IPS-NIHi11 (cell line): ENCODE data around the gene EFHC1.
A peak's percentile ranks its signal among the peaks of the same experiment; 100 is the strongest.
"Not testable (repeated sequence)": the region's sequence is repeated elsewhere in the genome, so short reads cannot be mapped to it uniquely, and the experiment has no call there.

ENCODE experiments used
- DNase-seq: peaks from one replicate; pipeline ENCODE4 v3.0.0; 2012; ENCODE audit warnings: mixed read lengths, low spot score

The EFHC1 gene

GRCh38 chr6:52399511-52400312, 20.4 kb upstream of the EFHC1 start:
- DNase-seq, result peak; percentile 58

- DNase-seq, result no peak
These were observed 19.7 kb upstream of the EFHC1 start for GRCh38 chr6:52400313-52401041.

- DNase-seq, result no peak
These were observed 17.1 kb upstream of the EFHC1 start for GRCh38 chr6:52403086-52403485.

GRCh38 chr6:52403627-52404026, 16.5 kb upstream of the EFHC1 start:
- no peak for DNase-seq

GRCh38 chr6:52405243-52405642, 14.9 kb upstream of the EFHC1 start:
- DNase-seq, result no peak

- peak; percentile 72 for DNase-seq
These were observed 12.7 kb upstream of the EFHC1 start for GRCh38 chr6:52407467-52407866.

GRCh38 chr6:52409499-52409898, 10.6 kb upstream of the EFHC1 start:
- DNase-seq, result no peak

- no peak for DNase-seq
These were observed 9.2 kb upstream of the EFHC1 start for GRCh38 chr6:52410979-52411378.

- no peak for DNase-seq
These were observed 8.2 kb upstream of the EFHC1 start for GRCh38 chr6:52411911-52412310.

GRCh38 chr6:52415333-52415732, 4.8 kb upstream of the EFHC1 start:
- DNase-seq, result no peak

- no peak for DNase-seq
These were observed 4.1 kb upstream of the EFHC1 start for GRCh38 chr6:52415917-52416628.

GRCh38 chr6:52416629-52417151, 3.5 kb upstream of the EFHC1 start:
- DNase-seq, result peak; percentile 57

- no peak for DNase-seq
These were observed 2.4 kb upstream of the EFHC1 start for GRCh38 chr6:52417675-52418111.

- DNase-seq, result no peak
These were observed 1.5 kb upstream of the EFHC1 start for GRCh38 chr6:52418606-52419005.

- peak; percentile 31 for DNase-seq
These were observed 671 bp downstream of the EFHC1 start for GRCh38 chr6:52420668-52421358.

- DNase-seq, result no peak
These were observed 2.0 kb downstream of the EFHC1 start for GRCh38 chr6:52422156-52422555.

GRCh38 chr6:52423448-52423847, 3.3 kb downstream of the EFHC1 start:
- no peak for DNase-seq

GRCh38 chr6:52423971-52424381, 3.8 kb downstream of the EFHC1 start:
- no peak for DNase-seq

GRCh38 chr6:52424513-52424912, 4.4 kb downstream of the EFHC1 start:
- no peak for DNase-seq

- DNase-seq, result no peak
These were observed 6.5 kb downstream of the EFHC1 start for GRCh38 chr6:52426667-52427066.

GRCh38 chr6:52433294-52433693, 13.2 kb downstream of the EFHC1 start:
- not testable (repeated sequence) for DNase-seq

GRCh38 chr6:52435345-52435744, 15.2 kb downstream of the EFHC1 start:
- no peak for DNase-seq
